OCI-M1 (cell line): Measurements from ENCODE around the gene BMP6.
A peak's percentile ranks its signal among the peaks of the same experiment; 100 is the strongest.
"Not testable (repeated sequence)": the region's sequence is repeated elsewhere in the genome, so short reads cannot be mapped to it uniquely, and the experiment has no call there.

Experiments
- DNase-seq: peaks from one replicate; lab custom pipeline; 2025; lab: John Stamatoyannopoulos, UW

Gene BMP6

DNA sequence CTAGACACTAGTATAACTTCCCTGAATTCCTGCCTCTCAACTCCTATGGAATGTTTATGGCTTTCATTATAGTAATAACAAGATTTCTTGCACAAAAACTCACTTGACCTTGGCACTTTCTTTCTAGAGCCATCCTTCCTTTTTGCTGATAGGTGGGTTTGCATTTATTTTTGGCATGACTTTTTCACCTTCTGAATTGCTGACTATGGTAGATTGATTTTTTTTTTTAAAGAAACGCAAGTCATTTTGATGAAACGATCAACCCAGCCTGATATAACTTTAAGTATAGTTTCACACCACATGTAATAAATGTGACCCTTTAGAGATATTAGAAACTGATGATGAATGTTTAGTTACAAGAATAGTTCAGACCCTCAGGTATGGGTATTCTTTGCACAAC is 61.8 kb downstream of the BMP6 start:
- DNase-seq, result no peak

DNA sequence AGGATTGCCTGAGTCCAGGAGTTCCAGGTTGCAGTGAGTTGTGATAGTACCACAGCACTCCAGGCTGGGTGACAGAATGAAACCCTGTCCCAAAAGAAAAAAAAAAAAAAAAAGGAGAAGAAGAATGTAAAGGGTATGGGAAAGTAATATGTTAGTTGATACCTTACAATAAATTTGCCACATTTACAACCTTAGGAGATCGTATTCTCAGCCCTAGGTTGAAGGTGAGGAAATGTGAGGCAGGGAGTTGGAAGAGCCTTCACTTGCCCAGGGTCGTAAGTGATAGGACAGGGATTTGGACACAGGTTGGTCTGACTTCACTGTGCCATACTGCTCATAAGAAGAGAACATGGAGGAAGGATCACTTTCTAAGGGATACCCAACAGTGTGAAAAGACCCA is 68.6 kb downstream of the BMP6 start:
- DNase-seq, result no peak

DNA sequence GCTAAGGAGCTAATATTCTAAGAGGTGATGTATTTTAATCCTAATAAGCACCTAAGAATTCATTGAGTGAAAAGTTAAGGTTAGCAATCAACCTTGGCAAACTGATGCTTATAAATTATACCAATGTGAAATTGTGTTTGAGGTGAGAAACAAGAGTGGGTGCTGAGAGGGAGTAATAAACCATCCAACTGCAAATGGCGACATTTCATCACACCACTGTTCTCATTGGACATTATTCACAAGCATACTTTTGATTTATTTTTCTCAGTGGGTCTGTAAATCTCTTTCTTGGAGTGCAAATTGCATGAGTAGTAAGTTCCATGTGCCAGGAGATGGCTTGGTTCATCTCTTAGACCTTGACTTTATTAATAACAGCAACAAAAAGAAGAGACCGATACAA is 71.5 kb downstream of the BMP6 start:
- no peak for DNase-seq

DNA sequence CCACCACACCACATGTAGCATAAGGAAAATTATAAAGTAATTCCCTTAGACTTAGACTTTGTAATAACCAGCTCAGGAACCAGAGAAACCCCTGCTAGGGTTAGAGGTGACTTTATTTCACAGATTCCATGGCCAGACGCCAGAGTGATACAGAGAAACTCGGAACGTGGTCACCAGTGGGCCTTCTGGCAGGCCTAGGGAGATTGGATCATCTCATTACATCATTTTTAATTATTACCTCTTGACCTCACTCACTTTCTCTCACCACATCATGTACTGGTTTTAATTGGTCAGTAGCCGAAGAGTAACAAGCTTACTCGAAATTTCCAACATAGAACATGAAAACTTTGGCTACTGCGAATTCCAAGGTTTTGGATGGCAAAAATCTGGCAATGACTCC is 72.9 kb downstream of the BMP6 start:
- DNase-seq, result no peak

DNA sequence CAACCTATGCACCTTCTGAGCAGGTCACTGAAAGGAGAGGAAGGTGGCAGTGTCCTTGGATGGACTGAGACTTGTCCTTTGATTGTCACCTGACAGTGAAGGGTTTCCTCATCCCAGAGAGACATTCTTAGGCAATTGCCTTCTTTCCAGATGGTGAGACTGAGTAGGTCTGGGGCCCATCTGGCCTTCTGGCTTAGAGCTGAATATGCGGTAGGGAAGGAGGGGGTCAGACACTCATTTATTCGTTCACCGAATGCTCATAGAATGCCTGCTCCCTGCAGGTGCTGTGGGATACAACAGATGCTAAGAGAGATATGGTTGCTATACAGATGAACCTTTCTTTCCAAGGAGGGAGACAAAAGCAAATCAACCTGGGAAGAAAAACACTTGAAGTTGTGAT is 76.8 kb downstream of the BMP6 start:
- DNase-seq, result no peak

DNA sequence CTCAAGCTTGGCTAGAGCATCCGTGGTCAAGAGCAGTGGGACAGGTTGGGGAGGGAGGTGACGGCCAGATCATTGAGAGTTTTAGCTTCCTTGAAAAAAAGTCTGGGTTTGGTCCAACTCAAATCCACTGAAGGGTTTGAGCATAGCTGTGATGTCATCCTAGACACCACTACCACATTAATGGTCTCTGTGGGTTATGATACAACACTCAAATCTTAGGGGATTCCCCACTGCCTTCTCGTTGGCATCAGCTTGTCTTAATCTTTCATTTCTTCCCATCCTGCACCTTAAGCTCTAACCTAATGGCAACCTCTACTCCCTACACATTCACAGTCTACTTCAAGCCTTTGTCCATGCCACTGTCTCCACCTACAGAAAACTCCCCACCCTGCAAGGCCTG is 77.3 kb downstream of the BMP6 start:
- DNase-seq, result no peak

DNA sequence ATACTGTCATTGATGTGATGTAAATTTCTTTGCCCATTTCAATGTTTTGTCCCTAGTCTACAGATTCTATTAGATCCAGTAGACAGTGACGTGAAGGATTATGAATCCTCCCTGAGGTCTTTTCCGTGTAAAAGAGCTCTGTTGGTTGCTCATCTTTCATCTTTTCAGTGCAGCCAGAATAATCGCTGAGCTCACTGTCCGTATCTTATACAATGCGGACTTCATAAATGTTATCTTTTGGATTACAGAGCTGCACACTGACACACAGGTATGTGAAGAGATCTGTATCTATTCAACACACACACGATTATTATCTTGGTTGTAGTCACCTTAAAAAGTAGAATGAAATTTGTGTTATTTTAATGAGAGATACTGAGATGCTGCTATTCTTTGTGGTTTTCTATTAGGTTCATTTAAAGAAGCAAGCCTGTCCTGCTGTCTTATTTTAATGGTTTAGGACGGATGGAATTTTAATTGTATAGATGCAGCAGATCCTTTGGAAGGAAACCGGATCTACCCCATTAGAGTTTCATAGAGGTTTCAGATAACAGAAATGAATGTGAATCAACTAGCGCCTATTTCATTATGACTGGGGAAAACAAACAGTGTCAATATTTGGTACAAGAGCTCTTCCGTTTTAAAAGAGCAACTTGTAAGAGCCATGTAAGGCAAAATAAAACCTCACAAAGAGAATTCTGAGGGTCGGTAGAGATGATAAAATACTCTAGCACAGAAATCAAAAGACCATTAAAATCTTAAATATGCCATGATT is 79.4 kb downstream of the BMP6 start:
- DNase-seq, result no peak

DNA sequence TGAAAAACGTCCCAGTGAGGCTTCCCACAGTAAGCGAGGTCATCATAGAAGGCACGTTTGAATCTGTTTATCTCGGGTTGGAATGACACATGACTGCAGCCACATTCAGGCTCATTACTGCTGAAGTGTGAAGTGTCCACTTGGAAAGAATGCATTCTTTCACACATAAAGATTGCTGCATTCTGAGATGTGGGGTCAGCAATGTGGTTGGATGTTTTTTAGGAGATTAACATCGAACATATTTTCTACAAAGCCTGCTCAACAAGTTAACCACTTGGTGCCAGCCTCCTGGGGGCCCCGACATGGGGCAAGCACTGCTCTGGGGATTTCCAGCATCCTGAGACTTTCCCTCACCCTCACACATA is 79.9 kb downstream of the BMP6 start:
- peak; percentile 32 for DNase-seq

DNA sequence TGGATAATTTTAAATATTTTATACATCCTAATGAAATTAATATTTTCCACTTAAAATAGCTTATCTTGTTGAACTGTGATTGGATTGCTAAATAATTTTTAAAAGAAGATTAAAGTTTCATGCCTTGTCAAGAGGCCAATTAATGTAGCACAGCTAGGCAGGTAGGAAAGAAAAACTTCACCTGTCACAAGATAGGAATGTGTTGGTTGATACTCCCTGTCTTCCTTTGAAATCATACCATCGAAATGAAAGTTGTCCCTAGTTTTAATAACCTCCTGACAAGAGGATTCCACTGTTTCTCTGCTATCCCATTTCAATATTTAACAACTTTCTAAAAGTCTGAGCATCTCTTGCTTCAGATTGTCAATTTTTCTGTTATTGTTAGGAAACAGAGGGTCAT is 80.8 kb downstream of the BMP6 start:
- DNase-seq, result no peak

DNA sequence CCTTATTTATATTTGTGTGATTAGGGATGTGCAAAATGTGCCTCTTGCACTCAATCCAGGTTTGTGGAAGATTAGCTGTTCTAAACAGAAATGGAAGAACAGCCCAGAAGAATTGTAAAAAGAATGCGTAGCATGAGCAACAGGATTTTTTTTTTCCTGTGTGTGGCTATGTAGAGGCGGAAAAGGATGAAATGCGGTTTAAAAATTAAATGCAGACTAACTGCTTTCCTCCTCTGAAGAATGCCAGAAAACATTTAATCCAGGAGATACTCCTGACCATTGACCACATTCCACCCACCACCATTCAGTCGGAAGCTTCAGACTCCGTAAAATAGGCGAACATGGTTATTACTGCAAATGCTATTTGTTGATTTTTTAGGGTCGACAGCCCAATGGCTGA is 83.4 kb downstream of the BMP6 start:
- no peak for DNase-seq

DNA sequence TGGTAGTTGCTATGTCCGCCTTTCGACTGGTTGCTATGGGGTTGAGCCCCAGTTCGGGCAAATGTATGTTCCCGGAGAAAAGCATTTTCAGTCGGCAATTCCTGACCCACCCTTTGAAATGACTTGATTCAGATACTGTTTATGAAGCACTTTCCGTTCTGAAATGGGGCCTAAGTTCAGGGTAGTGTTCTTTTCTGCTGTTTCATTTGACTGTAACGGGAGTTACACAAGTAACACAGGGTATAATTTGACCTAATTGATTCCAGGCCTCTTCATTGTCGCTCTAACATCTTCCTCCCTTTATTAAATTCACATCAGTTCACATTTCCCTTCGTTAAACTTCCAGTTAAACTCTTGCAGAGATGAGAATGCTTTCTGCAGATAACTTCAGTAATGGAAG is 85.5 kb downstream of the BMP6 start:
- no peak for DNase-seq

DNA sequence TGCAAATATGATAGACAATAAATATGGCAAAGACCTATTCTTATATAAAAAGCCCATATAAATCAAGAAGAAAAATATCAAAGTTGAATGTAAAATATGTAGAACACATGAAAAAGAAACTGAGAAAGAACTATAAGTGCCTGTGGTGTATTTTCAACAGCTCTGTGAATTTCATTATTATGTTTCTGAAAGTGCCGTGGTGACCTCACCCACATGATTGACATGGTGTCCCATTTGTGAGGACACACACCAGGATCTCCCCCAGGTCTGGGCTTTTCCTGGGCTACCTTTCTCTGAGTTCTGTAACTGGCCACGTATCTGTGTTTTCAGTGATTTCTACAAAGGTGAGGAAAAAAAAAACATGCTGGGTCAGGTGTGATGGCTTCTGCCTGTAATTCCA is 86.7 kb downstream of the BMP6 start:
- no peak for DNase-seq

DNA sequence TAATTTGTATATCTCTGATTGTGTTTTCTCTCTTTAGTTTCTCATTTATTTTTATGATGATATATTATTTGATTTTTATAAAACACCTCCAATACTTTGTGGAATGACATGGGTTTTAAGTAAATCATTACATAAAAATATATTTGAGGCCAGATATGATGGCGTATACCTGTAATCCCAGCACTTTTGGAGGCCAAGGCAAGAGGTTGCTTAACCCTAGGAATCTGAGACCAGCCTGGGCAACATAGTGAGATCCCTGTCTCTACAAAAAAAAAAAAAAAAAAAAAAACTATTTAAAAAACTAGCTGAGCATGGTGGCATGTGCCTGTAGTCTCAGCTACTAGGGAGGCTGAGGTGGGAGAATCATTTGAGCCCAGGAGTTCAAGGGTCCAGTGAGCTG is 87.3 kb downstream of the BMP6 start:
- DNase-seq, result no peak

DNA sequence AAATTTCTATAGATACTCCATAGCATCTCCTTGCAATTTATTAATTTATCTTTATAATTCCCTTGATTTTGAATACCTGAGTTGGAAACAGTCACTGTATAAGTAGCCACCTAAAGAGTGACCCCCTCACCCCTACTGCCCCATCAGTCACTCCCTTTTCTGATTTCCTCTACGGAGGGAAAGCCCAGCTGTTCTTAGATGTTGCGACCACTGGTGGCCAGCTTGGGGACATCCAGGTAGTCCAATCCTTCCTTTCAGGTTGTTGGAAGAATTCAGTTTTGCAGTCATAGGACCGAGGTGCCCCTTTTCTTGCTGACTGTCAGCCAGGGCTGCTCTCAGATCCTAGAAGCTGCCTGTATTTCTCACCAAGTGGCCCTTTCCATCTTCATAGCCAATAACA is 87.8 kb downstream of the BMP6 start:
- no peak for DNase-seq

DNA sequence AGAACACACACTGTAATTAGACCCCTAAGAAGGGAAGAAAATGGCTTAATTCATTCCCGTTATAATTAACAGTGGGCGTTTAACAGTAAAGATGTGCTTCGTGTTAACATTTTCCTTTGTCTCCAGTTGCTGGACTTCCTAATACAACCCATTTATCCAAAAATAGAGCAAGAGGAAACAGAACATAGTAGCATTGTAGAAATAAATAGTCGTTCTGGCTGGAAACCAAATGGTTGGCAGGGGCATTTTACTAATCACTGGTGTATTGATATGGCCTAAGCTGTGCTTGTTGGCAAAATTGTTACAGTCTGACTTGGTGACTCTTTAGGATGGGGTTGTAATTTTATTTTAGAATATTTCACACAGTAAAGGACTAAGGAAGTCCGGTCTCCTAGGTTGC is 89.8 kb downstream of the BMP6 start:
- DNase-seq, result no peak

DNA sequence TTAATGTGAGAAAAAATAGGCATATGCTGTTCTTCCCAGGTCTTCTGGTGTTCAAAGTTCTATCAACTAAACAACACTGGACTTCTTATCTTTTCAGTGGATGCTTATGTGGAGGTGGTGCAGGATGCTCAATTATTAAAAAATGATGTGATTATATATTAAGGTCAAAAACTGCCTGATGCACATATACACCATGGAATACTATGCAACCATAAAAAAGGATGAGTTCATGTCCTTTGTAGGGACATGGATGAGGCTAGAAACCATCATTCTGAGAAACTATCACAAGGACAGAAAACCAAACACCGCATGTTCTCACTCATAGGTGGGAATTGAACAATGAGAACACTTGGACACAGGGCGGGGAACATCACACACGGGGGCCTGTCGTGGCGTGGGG is 91.3 kb downstream of the BMP6 start:
- not testable (repeated sequence) for DNase-seq

DNA sequence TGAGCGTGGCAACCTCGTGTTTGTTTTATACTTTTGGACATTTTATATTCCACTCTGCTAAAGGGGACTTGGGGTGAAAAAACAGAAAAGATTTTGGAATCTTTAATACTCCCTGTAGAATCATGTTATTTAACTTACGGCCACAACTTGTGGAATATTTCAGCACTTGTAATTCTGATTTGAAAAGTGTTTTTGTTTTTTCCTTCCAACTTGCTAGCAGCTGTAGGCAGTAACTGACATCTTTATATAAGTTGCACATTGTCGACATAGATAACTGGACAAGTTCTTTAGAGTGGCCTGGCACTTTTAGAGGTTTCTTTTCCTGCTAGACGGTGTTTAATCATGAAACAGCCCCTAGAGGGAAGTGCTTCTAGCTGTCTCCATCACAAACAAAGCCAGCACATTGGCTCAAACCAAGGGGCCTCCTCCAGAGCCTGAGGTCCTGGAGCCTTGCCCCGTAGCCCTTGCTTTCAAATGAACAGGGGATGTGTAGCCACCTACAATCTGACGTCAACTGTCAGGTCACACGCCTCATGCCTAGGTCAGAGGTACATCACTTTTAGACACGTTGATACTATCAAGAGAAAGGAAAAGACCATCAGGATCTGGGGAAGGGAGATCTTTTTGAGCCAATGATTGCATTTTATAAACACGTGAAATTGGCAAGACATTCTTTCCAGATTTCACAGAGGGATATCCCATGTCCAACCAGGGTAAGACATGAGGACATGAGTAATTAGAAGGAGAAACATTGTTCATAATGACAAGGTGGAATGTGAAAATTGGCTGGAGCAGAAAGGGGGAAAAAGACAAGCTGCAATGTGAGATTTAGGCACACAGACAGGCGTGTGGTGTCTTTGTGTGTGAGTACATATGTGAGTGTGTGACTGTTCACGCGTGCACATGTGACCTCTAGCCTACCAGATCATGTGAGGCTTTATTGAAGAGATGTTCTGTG is 92.6 kb downstream of the BMP6 start:
- DNase-seq, result peak; percentile 44

DNA sequence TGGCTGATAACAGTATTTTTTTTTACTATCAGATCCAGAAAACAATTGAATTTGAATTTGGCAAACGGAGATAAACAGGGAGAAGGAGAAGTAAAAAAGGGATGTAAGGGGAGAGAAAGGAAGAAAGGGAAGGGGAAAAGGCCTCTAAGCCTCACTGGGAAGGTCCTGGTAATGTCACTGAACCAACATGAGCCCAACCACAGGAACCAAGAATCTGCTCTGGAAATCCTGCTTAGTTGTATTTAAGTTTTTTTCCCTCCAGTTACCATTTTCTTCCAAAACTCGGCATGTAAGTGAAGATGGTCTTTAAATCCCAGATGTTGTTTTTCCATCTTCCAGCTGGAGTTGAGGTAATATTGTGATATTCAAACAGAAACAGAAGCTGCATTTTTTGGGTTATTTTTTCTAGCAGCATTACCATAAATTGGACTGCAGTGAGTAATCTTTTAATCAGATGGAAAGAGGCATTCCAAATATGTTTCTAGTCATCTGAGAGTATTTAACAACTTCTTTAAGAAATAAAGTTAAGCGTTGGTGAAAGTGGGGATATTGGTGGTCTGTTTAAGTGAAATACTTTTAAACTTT is 93.6 kb downstream of the BMP6 start:
- peak; percentile 41 for DNase-seq

DNA sequence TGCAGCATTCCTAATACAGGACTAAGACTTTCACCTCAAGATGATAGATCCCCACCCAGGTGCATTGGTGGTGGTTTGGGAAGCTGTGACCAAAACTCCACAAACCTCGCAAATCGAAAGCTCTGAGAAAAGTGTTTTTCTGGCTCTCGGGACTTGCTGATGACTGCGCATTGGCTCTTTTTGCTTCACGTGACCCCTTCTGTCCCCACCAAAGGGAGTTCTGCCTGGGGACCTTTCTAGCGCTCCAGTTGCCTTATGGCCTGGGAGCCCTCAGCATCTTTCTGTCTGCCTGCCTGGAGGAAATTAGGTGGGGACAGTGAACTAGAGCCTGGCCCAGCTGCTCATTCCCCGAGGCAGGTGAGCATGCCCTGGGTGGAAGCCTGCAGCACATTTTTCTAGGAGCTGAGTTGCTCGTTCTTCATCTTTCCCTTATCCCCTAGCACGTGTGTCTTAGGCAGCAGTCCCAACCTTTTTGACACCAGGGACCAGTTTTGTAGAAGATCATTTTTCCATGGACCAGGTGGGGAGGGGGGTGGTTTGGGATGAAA is 94.5 kb downstream of the BMP6 start:
- no peak for DNase-seq

DNA sequence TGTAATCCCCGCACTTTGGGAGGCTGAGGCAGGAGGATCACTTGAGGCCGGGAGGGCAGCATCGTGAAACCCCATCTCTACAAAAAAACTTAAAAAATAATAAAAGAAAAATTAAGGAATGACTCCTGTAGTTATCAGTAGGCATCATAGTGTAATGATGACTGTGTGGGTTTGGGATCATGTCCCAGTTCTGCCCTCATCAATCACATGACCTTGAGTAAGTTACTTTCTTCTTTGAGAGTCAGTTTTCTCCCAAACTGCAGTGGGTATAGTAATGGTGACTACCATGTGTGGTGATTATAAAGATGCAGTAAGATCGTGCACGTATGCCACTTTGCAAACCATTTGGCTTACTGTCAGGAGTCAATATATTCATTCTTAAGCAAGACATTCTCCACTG is 95.5 kb downstream of the BMP6 start:
- DNase-seq, result no peak

DNA sequence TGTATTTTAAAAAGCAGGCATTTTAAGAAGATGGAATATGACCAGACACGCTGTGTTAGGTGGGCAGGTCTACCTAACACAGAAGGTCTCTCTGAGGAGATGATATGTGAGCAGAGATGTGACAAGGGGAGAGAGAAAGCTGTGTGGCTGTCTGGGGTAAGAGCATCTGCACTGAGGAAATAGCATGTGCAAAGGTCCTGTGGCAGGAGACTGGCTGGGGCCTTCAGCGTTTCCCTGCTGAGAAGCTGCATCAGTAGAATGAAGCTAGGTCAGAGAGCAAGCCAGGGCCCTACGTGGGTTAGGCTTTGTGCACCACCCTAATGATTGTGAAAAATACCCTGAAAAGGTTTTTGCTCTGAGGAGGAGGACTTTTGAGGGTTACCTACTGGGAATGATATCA is 97.7 kb downstream of the BMP6 start:
- DNase-seq, result no peak

DNA sequence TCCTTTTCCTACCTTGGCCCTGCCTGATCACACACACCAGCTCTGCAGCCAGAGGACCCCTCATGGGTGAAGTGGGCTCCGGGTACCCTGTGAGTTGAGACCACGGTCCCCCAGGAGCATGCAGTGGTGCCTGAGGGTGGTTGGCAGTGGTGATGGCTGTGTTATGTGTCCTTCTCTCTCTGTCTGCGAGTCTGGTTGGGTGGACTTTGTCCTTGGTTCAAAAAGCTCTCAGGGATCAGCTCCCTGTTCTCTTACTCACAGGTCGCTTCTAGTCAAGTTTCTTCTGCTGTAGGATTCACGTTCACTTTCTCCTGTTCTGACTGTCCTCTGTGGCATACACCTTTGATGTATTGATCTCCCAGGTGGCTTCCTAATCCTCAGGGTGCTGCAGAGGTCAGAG is 100.1 kb downstream of the BMP6 start:
- DNase-seq, result no peak

DNA sequence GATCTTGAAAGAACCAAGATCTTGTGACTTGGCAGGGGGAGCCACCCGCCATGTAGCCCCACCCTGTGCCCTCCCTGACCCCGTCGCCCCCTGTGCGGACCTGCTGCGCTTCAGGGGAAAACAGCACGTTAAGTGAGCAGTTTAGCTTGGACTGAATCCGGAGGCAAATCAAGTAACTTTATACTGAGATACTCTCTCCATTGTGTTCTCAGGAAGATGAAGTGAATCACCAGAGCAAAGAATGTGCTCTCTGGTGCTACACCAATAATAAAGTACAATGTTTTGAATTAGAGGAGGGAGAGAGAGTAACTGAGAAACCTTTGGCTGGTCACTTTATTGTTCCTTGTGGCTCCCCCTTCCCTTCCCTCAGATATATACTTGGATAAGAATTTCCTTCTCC is 101.2 kb downstream of the BMP6 start:
- no peak for DNase-seq
